Panc1 (cell line): ENCODE results near the gene FBXL17.

ENCODE experiments used
- CTCF ChIP-seq: fragments of 450-650 bp; IDR thresholded peaks from 2 replicates; pipeline ENCODE4 v1.5.1; 2017; ENCODE audit warnings: mild to moderate bottlenecking
- POLR2AphosphoS5 ChIP-seq: IDR thresholded peaks from 2 replicates; pipeline ENCODE4 v1.6.1; 2012; ENCODE audit warnings: mild to moderate bottlenecking, low read depth, low read length, moderate library complexity
- REST ChIP-seq, 2 experiments: IDR thresholded peaks; 2 replicates each; pipeline ENCODE4 v1.6.1; 2011 to 2012; ENCODE audit warnings: low read depth in 2 of 2, control low read depth in 1 of 2, low read length in 1 of 2, mild to moderate bottlenecking in 1 of 2, moderate library complexity in 1 of 2; ENCODE audit not compliant: insufficient read depth in 1 of 2
- SIN3A ChIP-seq: IDR thresholded peaks from 2 replicates; pipeline ENCODE4 v1.6.1; 2012; ENCODE audit warnings: low read depth, mild to moderate bottlenecking, low read length, moderate library complexity, borderline replicate concordance; ENCODE audit not compliant: insufficient read depth

GRCh38 chr5:107943923-107944322 lies 438.0 kb downstream of the FBXL17 start:
- TF ChIP-seq CTCF (no peak), REST (IDR thresholded peaks at IDR 0.05; ENCODE audit: insufficient read depth in 1 of 2, low read depth in 2 of 2, low read length in 1 of 2) (no peak), POLR2AphosphoS5 (no peak), SIN3A (no peak)
